GM21528 (cell line): ENCODE data around the gene PCDHGC5.

Experiments used
- ATAC-seq: cut with Tn5 transposase; IDR thresholded peaks from one replicate; pipeline ENCODE4 v1.9.1; 2021; ENCODE audit warnings: mild to moderate bottlenecking, moderate library complexity; ENCODE audit not compliant: unreplicated experiment, low FRiP score

The PCDHGC5 gene

GRCh38 chr5:141490271-141490670 lies 1.4 kb downstream of the PCDHGC5 start:
- ATAC-seq: no peak

- ATAC-seq: no peak
Measured at GRCh38 chr5:141490771-141491170, 1.9 kb downstream of the PCDHGC5 start.

GRCh38 chr5:141491323-141492167 lies 2.7 kb downstream of the PCDHGC5 start:
- no peak for ATAC-seq

GRCh38 chr5:141492168-141492885 lies 3.4 kb downstream of the PCDHGC5 start:
- ATAC-seq: no peak

DNA sequence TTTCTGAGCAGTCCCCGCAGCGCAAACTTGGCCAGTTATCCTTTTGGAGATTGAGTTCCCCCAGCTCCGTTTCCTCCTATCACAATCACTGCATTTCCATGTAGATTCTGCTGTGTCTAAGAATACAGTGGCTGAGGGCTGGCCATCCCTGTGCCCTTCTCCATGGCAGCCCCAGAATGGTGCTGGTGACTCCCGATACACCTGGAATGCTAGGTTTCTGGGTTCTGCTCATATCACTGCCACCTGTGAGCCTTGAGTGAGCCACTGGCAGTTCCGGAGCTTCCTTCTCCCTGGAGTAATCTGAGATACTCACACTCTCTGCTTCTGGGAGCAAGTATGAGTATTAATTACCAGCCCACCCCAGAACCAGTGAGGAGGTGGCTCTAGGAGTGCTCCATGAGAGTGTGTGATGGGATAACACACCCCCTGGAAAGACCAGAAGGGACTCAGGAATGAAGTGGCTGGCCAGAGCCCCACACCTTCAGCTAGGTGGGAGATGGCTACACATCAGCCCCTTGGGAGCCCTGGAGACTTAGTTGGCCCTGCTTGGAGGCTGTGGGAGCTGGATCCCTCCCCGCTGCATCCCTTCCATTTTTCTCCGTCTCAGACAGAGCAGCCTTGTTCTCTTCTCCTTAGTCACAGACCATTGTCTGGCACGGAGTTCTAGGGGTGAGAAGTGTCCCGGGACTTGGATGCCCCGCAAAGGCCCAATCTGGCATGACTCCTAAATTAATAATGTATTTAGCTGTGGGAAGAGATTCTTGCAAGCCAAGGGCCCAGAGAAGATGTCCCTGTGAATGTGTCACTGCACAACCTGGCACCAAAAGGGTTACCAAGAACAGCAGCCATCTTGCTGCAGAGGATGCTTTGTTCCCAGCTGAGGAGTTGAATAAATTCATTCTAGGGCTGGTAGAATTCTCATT lies 4.9 kb downstream of the PCDHGC5 start:
- ATAC-seq: no peak

DNA sequence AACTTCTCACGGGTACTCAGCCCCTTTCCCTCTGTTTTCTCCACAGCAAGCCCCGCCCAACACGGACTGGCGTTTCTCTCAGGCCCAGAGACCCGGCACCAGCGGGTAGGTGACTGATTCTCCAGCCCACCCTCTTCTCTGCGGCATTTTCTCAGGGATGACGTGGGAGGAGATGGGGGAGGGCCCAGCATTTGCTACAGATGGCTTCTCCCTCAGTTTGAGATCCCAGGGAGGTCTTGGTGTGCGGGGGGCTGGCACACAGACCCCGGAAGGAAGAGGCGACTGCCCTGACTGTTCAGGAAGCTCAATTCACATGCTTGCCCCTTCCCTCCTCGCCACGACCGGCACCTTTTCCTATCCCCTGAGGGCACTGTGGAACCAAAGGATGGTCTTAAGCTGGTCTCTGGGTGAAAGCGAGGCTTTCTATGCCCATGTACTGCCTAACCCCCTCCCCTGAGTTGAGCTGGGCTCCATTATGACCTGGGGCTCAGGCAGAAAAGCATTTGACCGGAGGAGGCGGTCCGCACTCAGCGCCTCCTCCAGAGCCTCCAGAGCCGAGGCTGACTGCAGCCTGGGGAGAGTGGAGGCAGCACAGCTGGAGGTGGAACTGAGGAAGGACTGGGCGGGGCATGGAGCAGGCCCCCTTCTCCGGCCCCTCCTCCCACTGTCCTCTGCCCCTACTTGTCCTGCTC lies 6.0 kb downstream of the PCDHGC5 start:
- no peak for ATAC-seq

DNA sequence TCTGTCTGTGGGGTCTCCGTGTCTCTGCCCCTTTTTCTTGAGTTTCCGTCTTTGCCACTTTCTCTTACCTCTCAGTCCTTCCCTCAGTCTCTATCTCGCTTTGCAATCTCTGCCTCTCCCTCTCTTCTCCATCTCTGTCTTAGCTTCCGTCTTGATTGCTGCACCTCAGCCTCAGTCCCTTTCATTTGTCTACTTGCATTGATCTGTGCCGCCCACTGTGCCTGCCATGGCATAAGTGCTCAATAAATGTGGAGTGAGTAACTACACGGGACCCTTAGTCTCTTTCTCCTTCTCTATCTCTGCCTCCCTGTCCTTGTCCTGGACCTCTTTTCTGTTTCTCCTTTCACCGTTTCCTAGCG lies 6.6 kb downstream of the PCDHGC5 start:
- no peak for ATAC-seq

DNA sequence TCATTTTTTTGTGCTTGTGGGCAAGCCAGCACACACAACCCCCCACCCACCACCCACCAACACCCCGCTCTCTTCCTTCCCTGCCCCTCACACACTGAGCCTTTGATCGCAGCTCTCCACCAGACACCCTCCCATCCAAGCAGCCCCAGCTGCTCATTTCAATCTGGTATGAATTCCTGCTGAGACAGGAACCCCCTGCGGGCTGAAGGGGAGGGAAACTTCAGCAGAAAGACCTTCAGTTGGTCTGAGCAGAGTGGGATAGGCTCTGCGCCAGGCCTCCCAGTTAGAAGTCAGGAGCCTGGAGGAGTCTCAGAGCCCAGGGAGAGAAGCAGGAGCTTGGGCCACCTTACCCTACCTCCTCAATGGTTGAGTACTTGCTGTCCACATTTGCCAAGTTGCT lies 7.2 kb downstream of the PCDHGC5 start:
- ATAC-seq: no peak

- no peak for ATAC-seq
Measured at GRCh38 chr5:141501761-141502160, 12.9 kb downstream of the PCDHGC5 start.

- no peak for ATAC-seq
Measured at GRCh38 chr5:141503681-141504080, 14.8 kb downstream of the PCDHGC5 start.

- ATAC-seq: no peak
Measured at GRCh38 chr5:141504216-141504615, 15.3 kb downstream of the PCDHGC5 start.

DNA sequence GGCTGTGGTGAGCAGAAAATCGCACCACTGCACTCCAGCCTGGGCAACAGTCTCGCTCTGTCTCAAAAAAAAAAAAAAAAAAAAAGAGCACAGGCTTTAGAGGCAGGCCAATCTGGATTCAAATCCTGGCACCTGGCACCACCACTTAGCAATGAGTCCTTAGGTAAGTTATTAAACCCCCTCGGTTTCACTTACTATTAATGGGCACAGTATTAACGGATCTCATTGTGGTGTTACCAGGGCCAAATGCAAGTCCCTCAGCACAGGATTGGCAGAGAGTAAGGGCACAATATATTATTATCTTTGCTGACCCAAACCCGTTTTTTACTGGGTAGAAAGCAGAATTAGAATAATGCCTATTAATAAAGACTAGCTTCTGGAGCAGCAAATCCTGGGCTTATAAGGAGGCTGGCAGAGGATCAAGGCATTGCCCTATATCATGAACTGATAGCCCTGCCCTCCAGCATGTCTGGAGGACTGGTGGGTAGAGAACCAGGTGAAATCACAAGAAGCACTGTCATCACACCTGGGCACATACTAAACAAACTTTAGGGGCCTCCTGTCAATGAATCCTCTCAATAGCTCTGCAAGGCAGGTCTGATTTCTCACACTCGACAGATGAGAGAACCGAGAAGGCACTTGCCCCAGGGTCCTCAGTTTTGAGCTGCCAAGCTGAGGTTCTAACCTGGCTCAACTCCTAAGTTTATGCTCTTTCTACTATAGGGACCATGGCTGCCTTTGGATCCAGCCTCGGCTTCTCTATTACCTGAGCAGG lies 17.7 kb downstream of the PCDHGC5 start:
- ATAC-seq: no peak

DNA sequence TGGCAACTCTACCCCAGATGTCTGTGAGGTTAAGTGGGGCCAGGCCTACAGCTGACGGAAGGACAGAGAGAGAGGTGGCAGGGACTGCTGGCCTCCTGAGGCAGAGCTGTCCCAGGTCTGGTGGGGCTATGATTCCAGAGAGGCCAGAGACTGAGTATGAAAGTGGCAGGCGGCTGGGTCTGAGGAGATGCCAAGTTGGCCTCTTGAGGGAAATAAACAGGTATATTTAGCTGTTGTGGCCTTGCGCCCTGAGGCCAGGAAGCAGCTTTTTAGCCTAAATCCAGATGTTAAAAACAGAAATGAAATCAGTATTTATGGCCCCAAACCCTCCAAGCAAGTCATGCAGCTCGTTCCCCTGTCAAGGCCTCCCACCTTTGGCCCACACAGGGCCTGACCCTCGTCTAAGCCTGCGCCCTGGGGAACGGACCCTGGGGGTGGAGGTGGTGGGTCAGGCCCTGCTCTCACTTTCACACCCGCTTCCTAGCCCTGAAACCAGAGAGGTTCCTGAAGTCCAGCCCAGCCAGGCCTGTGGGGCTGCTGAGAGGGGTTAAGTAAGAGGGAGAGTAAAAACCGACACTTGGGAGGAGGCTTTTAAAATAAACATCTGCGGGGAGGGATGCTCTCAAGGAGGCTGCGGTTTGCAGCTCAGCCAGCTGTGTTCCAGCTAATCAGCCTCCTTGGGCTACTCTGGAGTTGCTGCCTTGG lies 18.7 kb downstream of the PCDHGC5 start:
- peak; percentile 42 for ATAC-seq

DNA sequence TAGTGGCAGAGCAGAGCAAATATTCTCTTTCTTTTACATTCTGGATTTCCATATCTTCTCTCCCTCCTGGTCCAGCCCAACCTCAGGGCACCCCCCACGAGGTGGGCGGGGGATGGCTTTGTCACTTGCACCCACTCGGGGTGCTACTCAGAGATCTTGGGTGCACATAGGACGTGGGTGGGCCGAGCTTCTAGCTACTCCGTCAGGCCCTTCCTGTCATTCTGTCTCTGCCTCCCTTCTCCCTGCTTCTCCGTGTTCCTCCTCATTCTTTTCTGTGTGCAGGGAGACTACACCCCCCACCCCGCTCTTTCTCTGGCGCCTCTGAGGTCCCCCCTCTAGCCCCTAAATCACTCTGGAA lies 19.5 kb downstream of the PCDHGC5 start:
- no peak for ATAC-seq

DNA sequence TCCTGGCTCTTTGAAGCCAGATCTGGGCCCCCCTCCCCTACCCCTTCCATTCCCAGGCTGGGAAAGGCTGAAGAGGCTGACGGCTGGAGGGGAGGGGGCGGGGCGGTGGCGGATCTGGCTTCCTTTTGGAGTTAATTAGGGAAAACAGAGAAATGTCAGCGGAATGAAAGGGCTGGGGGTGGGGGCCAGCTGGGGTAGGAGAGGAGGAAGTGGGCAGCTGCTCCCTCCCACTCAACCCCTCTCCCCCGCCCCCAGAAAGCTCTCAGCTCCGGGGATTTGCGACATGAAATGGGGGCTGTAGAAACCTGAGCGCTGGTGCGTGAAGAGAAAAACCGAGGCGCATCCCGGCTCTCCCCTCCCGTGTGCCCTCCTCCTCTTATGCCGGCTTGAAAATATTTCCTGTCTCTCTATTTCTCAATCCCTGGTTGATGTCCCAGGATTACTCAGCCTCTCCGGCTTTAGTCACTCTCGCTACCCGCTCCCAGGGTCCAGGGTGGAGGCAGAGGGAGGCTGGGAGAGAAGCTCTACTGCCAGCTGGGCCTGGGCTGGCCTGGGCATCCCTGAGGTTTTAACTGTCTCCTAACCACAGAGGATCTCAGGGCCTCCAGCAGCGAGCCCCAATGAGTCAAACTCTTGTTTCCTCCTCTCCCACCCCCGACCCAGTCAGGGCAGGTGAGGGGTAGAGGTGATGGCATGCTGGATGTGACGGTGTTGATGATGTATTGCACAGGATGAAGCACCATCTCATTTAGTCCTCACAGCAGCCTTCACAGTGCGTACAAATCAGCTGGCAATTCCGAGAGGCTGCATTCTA lies 20.1 kb downstream of the PCDHGC5 start:
- ATAC-seq: no peak

DNA sequence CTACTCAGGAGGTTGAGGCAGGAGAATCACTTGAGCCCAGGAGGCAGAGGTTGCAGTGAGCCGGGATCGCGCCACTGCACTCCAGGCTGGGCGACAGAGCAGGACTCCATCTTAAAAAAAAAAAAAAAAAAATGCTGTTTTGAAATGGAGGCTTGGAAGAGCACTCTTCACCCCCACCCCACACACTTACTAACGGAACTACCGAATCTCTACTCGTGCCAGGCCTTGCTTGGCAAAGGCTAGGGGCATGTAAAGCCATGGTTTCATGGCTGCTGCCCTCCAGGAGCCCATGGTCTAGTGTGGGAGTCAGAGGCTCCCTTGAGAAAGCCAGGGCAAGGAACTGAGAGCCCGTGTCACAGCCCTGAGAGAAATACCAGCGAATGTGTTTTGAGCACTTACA lies 21.3 kb downstream of the PCDHGC5 start:
- no peak for ATAC-seq

DNA sequence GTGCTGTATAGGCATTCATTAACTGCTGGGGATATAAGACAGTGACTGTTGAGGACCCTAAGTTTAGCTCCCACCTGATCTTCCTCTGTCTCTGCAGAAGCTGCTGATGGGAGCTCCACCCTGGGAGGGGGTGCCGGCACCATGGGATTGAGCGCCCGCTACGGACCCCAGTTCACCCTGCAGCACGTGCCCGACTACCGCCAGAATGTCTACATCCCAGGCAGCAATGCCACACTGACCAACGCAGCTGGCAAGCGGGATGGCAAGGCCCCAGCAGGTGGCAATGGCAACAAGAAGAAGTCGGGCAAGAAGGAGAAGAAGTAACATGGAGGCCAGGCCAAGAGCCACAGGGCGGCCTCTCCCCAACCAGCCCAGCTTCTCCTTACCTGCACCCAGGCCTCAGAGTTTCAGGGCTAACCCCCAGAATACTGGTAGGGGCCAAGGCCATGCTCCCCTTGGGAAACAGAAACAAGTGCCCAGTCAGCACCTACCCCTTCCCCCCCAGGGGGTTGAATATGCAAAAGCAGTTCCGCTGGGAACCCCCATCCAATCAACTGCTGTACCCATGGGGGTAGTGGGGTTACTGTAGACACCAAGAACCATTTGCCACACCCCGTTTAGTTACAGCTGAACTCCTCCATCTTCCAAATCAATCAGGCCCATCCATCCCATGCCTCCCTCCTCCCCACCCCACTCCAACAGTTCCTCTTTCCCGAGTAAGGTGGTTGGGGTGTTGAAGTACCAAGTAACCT lies 22.1 kb downstream of the PCDHGC5 start:
- ATAC-seq: peak; percentile 19
